Natural killer cell treated with Interleukin-12 subunit alpha and Interleukin-12 subunit beta and Interleukin-15 and Interleukin-18, amount 100 ng/mL, for 72 hours (primary cell): Measurements from ENCODE around the gene IL32. TPM values are rescaled to one million over a fixed set of nuclear protein-coding genes. Genes with fewer than 3 reads are reported as not detected.

Experiments used
- ATAC-seq, 2 donors: fragments of 150-1000 bp; cut with Tn5 transposase in 1 of 2; sonication (Bioruptor Pico), chemical (Tn5 transposase) in 1 of 2; 2 replicates each; pipeline ENCODE4 v1.10.0; 2021
- DNase-seq: peaks from one replicate; pipeline ENCODE4 v3.0.0; 2022; ENCODE audit warnings: low spot score
- H3K27ac Mint-ChIP-seq, 2 donors: 1 replicate in 1 of 2; 2 replicates in 1 of 2; pipeline ENCODE4 v1.8.0; 2022; ENCODE audit warnings: mixed read lengths in 2 of 2, mild to moderate bottlenecking in 1 of 2, moderate library complexity in 1 of 2
- H3K27me3 Mint-ChIP-seq, 2 donors: 1 replicate in 1 of 2; 2 replicates in 1 of 2; pipeline ENCODE4 v1.8.0; 2022; ENCODE audit warnings: mixed read lengths in 2 of 2
- H3K36me3 Mint-ChIP-seq: one replicate; pipeline ENCODE4 v1.8.0; 2022; ENCODE audit warnings: mixed read lengths
- H3K4me1 Mint-ChIP-seq, 2 donors: 1 replicate in 1 of 2; 2 replicates in 1 of 2; pipeline ENCODE4 v1.8.0; 2022; ENCODE audit warnings: low read depth in 2 of 2, mixed read lengths in 2 of 2, mild to moderate bottlenecking in 1 of 2
- H3K4me3 Mint-ChIP-seq: one replicate; pipeline ENCODE4 v1.8.0; 2022; ENCODE audit warnings: mixed read lengths
- H3K9me3 Mint-ChIP-seq: 2 replicates; pipeline ENCODE4 v1.8.0; 2022; ENCODE audit warnings: mixed read lengths
- total RNA-seq, 2 donors: library from RNA; stranded (reverse); gene quantifications; one replicate each; pipeline ENCODE4 v1.2.3, GENCODE V29; 2022

Gene IL32
- total RNA-seq, 2 donors from 2014 or later, result 678 to 1,235 TPM

- no peak for DNase-seq
- H3K9me3 Mint-ChIP-seq, result no peaks in the 10 kb centered on the region
- no peak overlapping the region for H3K27ac Mint-ChIP-seq
- ATAC-seq, result no peak
- H3K27me3 Mint-ChIP-seq, result peaks cover 42 to 46% of the 10 kb centered on the region in 2 donors
- peaks cover 19 to 24% of the 10 kb centered on the region in 2 donors for H3K4me1 Mint-ChIP-seq
- no peaks in the 10 kb centered on the region for H3K36me3 Mint-ChIP-seq
- H3K4me3 Mint-ChIP-seq, result no peak overlapping the region
Measured at GRCh38 chr16:3035289-3035971, 30.0 kb upstream of the IL32 start.

DNA sequence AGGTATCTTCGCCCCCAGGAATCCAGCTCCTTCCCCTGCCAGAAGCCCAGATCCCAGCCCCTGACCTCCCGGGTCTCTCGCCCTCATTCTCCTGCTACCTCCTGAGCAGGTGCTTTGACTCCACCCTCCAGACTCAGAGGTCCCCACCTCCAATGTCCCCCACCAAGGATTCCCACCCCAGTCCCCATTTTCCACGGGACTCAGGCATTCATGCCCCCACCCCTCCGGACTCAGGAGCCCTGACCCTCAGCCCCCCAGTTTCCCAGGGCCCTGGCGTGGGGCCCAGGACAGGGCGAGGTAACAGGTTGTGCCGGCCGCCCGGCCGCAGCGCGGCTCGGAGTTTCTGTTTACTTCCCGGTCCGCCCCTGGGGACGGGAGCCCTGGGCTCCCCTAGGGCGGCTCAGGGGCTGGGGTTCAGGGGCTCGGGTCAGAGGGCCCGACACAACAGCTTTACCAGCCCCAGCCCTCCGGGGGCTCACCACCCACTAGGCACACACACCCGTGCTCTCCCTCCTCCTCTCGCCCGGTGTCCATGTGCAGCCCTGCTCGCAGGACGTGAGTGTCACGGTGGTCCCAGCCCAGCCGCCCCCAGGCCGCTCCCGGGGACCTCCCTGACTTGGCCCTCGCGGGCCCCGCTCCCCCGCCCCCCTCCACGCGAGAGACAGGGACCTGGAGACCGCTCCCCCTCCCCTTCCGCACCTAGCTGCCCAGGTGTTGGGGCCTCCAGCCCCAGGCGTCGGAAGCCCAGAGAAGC, 29.3 kb upstream of the IL32 start:
- H3K9me3 Mint-ChIP-seq, result no peaks in the 10 kb centered on the region
- H3K4me1 Mint-ChIP-seq, result peaks cover 19 to 22% of the 10 kb centered on the region in 2 donors
- DNase-seq (no peak), ATAC-seq (no peak)
- H3K27me3 Mint-ChIP-seq, result peaks cover 42 to 50% of the 10 kb centered on the region in 2 donors
- H3K36me3 Mint-ChIP-seq, result no peaks in the 10 kb centered on the region
- no peak overlapping the region for H3K27ac Mint-ChIP-seq
- no peak overlapping the region for H3K4me3 Mint-ChIP-seq

- peaks cover 19 to 22% of the 10 kb centered on the region in 2 donors for H3K4me1 Mint-ChIP-seq
- DNase-seq, result no peak
- H3K36me3 Mint-ChIP-seq, result no peaks in the 10 kb centered on the region
- H3K27me3 Mint-ChIP-seq, result peaks cover 42 to 50% of the 10 kb centered on the region in 2 donors
- peak within 1 kb of the TSS; percentile 27 for H3K4me3 Mint-ChIP-seq
- H3K9me3 Mint-ChIP-seq, result no peaks in the 10 kb centered on the region
- no peak for ATAC-seq
- no peak within 1 kb of the TSS for H3K27ac Mint-ChIP-seq
Measured at GRCh38 chr16:3036726-3037315, 28.6 kb upstream of the IL32 start, which contains the start of gene BICDL2. Gene BICDL2, minus strand, starts transcription at chr16:3036944. Its CDS starts 1,448 bp downstream, at chr16:3035496.

- Mint-ChIP-seq H3K4me1 (peaks cover 10 to 11% of the 10 kb centered on the region in 2 donors), H3K4me3 (no peak overlapping the region), H3K9me3 (no peaks in the 10 kb centered on the region), H3K27me3 (peaks cover 31 to 39% of the 10 kb centered on the region in 2 donors), H3K27ac (no peak overlapping the region), H3K36me3 (no peaks in the 10 kb centered on the region)
- DNase-seq (no peak), ATAC-seq (no peak)
Measured at GRCh38 chr16:3038256-3038655, 27.2 kb upstream of the IL32 start.

DNA sequence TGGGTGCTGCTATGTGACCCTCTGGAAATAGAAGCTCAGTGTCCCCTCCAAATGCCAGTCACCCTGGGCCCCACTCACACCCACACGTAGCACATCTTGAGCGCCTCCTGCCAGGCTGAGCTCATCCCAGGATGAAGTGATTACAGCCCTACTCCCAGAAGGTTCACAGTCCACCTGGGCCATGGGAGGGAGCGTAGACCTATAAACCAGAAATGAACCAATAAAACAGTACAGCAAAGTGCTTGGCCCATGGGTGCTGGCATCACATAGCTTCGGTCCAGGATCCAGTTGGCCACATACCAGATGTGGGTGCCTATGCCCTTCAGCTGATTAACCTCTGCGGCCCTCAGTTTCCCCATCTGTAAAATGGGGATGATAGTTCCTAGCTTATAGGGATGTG, 26.5 kb upstream of the IL32 start:
- Mint-ChIP-seq H3K4me1 (peaks cover 6 to 10% of the 10 kb centered on the region in 2 donors), H3K27me3 (peaks cover 29 to 38% of the 10 kb centered on the region in 2 donors), H3K9me3 (no peaks in the 10 kb centered on the region), H3K27ac (no peak overlapping the region), H3K36me3 (no peaks in the 10 kb centered on the region), H3K4me3 (no peak overlapping the region)
- no peak for ATAC-seq
- no peak for DNase-seq

DNA sequence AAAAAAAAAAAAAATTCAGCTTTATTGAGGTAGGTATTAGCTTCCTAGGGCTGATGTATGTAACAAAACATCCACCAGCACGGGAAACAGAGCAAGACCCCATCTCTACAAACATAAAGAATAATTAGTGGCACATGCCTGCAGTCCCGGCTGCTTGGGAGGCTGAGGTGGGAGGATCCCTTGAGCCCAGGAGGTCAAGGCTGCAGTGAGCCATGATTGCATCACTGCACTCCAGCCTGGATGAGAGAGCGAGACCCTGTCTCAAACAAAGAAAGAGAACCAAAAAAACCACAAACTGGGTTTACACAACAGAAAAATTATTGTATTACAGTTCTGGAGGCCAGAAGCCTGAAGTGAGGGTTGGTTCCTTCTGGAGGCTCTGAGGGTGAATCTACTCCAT, 23.1 kb upstream of the IL32 start:
- H3K27ac Mint-ChIP-seq, result no peak overlapping the region
- no peak for ATAC-seq
- no peak for DNase-seq
- no peaks in the 10 kb centered on the region for H3K9me3 Mint-ChIP-seq
- no peak overlapping the region for H3K4me3 Mint-ChIP-seq
- H3K27me3 Mint-ChIP-seq, result peaks cover 16 to 29% of the 10 kb centered on the region in 2 donors
- peaks cover 6% of the 10 kb centered on the region for H3K36me3 Mint-ChIP-seq
- peaks cover 11 to 14% of the 10 kb centered on the region in 2 donors for H3K4me1 Mint-ChIP-seq

DNA sequence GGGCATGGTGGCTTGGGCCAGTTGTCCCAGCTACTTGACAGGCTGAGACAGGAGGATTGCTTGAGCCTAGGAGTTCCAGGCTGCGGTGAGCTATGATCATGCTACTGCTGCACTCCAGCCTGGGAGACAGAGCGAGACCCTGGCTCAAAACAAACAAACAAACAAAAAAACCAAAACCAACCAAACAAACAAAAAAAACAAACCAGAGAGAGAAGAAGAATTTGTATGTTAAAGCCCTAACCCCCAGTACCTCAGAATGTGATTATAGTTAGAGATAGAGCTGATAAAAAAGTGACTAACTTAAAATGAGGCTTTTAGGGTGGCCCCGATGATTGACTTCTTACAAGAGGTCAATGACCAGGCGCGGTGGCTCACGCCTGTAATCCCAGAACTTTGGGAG, 20.7 kb upstream of the IL32 start:
- peaks cover 6% of the 10 kb centered on the region for H3K36me3 Mint-ChIP-seq
- DNase-seq, result no peak
- no peak for ATAC-seq
- peak overlapping the region; percentile 71 for H3K4me3 Mint-ChIP-seq
- H3K27me3 Mint-ChIP-seq, result peaks cover 24 to 28% of the 10 kb centered on the region in 2 donors
- no peaks in the 10 kb centered on the region for H3K9me3 Mint-ChIP-seq
- H3K27ac Mint-ChIP-seq, result peak overlapping the region in 1 of 2 donors; percentile 68
- H3K4me1 Mint-ChIP-seq, result peaks cover 23 to 29% of the 10 kb centered on the region in 2 donors

- Mint-ChIP-seq H3K4me3 (peak within 1 kb of the TSS; percentile 73), H3K27ac (peak within 1 kb of the TSS in 1 of 2 donors; percentile 75), H3K36me3 (peaks cover 6% of the 10 kb centered on the region), H3K4me1 (peaks cover 30 to 38% of the 10 kb centered on the region in 2 donors), H3K9me3 (no peaks in the 10 kb centered on the region), H3K27me3 (peaks cover 22 to 24% of the 10 kb centered on the region in 2 donors)
- DNase-seq (no peak), ATAC-seq (peak; percentile 62)
Measured at GRCh38 chr16:3045758-3046640, 19.4 kb upstream of the IL32 start, which contains the start of gene MMP25. Gene MMP25, plus strand, starts transcription at chr16:3046561. Its CDS starts 357 bp downstream, at chr16:3046918.

GRCh38 chr16:3046641-3047386, 18.6 kb upstream of the IL32 start:
- Mint-ChIP-seq H3K4me1 (peaks cover 36 to 44% of the 10 kb centered on the region in 2 donors), H3K27ac (peak overlapping the region in 1 of 2 donors; percentile 75), H3K36me3 (peaks cover 6% of the 10 kb centered on the region), H3K4me3 (peak overlapping the region; percentile 73), H3K9me3 (no peaks in the 10 kb centered on the region), H3K27me3 (peaks cover 21 to 24% of the 10 kb centered on the region in 2 donors)
- ATAC-seq (peak; percentile 29 to 51), DNase-seq (no peak)

DNA sequence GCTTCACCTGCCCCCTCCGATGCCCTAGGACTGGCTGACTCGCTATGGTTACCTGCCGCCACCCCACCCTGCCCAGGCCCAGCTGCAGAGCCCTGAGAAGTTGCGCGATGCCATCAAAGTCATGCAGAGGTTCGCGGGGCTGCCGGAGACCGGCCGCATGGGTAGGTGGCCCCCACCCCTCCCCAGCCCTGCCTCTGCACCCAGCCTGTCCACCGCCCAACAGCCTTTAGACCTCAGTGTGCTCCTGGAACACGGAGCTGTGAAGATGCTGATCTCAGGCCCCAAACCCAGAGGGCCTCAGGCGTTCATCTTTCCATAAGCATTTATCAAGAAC, 18.1 kb upstream of the IL32 start:
- H3K27me3 Mint-ChIP-seq, result peaks cover 21 to 24% of the 10 kb centered on the region in 2 donors
- H3K9me3 Mint-ChIP-seq, result no peaks in the 10 kb centered on the region
- peak in 1 of 2 donors; percentile 2 for ATAC-seq
- no peak for DNase-seq
- peak overlapping the region; percentile 73 for H3K4me3 Mint-ChIP-seq
- peaks cover 12% of the 10 kb centered on the region for H3K36me3 Mint-ChIP-seq
- H3K27ac Mint-ChIP-seq, result peak overlapping the region in 1 of 2 donors; percentile 75
- peaks cover 40 to 50% of the 10 kb centered on the region in 2 donors for H3K4me1 Mint-ChIP-seq

GRCh38 chr16:3049921-3050481, 15.4 kb upstream of the IL32 start:
- ATAC-seq, result no peak
- Mint-ChIP-seq H3K36me3 (peaks cover 20% of the 10 kb centered on the region), H3K27me3 (peaks cover 8 to 9% of the 10 kb centered on the region in 2 donors), H3K9me3 (no peaks in the 10 kb centered on the region), H3K27ac (peak overlapping the region; percentile 82 to 92), H3K4me3 (peak overlapping the region; percentile 67), H3K4me1 (peaks cover 49 to 58% of the 10 kb centered on the region in 2 donors)
- no peak for DNase-seq

DNA sequence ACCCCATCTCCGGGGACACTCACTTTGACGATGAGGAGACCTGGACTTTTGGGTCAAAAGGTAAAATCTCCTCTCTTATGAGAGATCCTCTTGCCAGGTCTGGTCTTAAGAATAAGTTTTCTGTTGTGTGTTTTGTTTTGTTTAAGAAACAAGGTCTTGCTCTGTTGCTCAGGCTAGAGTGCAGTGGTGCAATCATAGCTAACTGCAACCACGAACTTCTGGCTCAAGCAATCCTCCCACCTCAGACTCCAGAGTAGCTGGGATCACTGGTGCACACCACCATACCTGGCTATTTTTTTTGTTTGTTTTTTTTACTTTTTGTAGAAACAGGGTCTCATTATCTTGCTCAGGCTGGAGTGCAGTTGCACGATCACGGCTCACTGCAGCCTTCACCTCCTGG, 15.0 kb upstream of the IL32 start:
- Mint-ChIP-seq H3K9me3 (no peaks in the 10 kb centered on the region), H3K4me3 (peak overlapping the region; percentile 67), H3K27me3 (peaks cover 8 to 9% of the 10 kb centered on the region in 2 donors), H3K4me1 (peaks cover 50 to 59% of the 10 kb centered on the region in 2 donors), H3K36me3 (peaks cover 25% of the 10 kb centered on the region), H3K27ac (peak overlapping the region; percentile 82 to 92)
- no peak for ATAC-seq
- no peak for DNase-seq
